Activated CD4-positive, alpha-beta T cell treated with anti-CD3 and anti-CD28 coated beads, Interleukin-2, amount 10 ng/mL, durations not matched to agents 7 days and 5 days (primary cell): ENCODE measurements around the gene RTL5. TPM values are rescaled to one million over a fixed set of nuclear protein-coding genes. Genes with fewer than 3 reads are reported as not detected.
"Not testable (repeated sequence)": the region's sequence is repeated elsewhere in the genome, so short reads cannot be mapped to it uniquely, and the experiment has no call there.

ENCODE experiments used
- CTCF ChIA-PET: fragments of 350-600 bp; sonication (Branson Sonifier 250); formaldehyde crosslinking; loops from one replicate; lab custom pipeline; 2021; ENCODE audit warnings: antibody characterized with exemption; lab: Charles Lee
- POLR2A ChIA-PET: fragments of 350-600 bp; sonication (Branson Sonifier 250); formaldehyde crosslinking; loops from one replicate; lab custom pipeline; 2021; ENCODE audit warnings: antibody characterized with exemption; lab: Charles Lee
- DNase-seq: peaks from one replicate; pipeline ENCODE4 v3.0.0-alpha.2; 2020
- H3K27ac Mint-ChIP-seq: one replicate; pipeline ENCODE4 v1.8.0; 2021; ENCODE audit warnings: mild to moderate bottlenecking, moderate library complexity, mixed read lengths
- H3K27me3 Mint-ChIP-seq: one replicate; pipeline ENCODE4 v1.8.0; 2021; ENCODE audit warnings: mixed read lengths
- H3K36me3 Mint-ChIP-seq: one replicate; pipeline ENCODE4 v1.8.0; 2021; ENCODE audit warnings: low read depth, mixed read lengths
- H3K4me1 Mint-ChIP-seq: one replicate; pipeline ENCODE4 v1.8.0; 2021; ENCODE audit warnings: mixed read lengths
- H3K4me3 Mint-ChIP-seq: one replicate; pipeline ENCODE4 v1.8.0; 2021; ENCODE audit warnings: mild to moderate bottlenecking, moderate library complexity, mixed read lengths
- H3K9me3 Mint-ChIP-seq: one replicate; pipeline ENCODE4 v1.8.0; 2021; ENCODE audit warnings: mixed read lengths
- total RNA-seq, 2 experiments: library from RNA; stranded (reverse); gene quantifications; one replicate each; pipeline ENCODE4 v1.2.3, GENCODE V29; 2021

Gene RTL5
- total RNA-seq, result under 1 TPM; 0.07 to 0.15 TPM

- H3K27me3 Mint-ChIP-seq, result peaks cover 70% of the 10 kb centered on the region
- DNase-seq, result peak; percentile 17
- ChIA-PET POLR2A (no interaction called here), CTCF (interaction anchor here (1.3 to 1.4 kb wide), 3 partner anchors 10 to 146 kb away, joined by 3 read pairs; partner anchors contain the start of gene RPS4X)
- peak within 1 kb of the TSS; percentile 13 for H3K27ac Mint-ChIP-seq
- no peaks in the 10 kb centered on the region for H3K36me3 Mint-ChIP-seq
- no peaks in the 10 kb centered on the region for H3K9me3 Mint-ChIP-seq
- H3K4me1 Mint-ChIP-seq, result peaks cover 4% of the 10 kb centered on the region
- H3K4me3 Mint-ChIP-seq, result peak within 1 kb of the TSS; percentile 38
These were observed at the start of gene RTL5 for GRCh38 chrX:72131317-72132294. RTL5 (minus strand) TSS chrX:72131915.

GRCh38 chrX:72180539-72180938 is 48.8 kb upstream of the RTL5 start:
- H3K9me3 Mint-ChIP-seq, result no peaks in the 10 kb centered on the region
- no peak overlapping the region for H3K4me3 Mint-ChIP-seq
- no peak for DNase-seq
- H3K4me1 Mint-ChIP-seq, result peaks cover 12% of the 10 kb centered on the region
- H3K36me3 Mint-ChIP-seq, result peaks cover 2% of the 10 kb centered on the region
- CTCF ChIA-PET, result interaction anchor here (1.2 to 1.5 kb wide), 2 partner anchors 65 to 96 kb away, joined by 3 to 5 read pairs; partner anchors contain the start of gene RPS4X
- POLR2A ChIA-PET, result no interaction called here
- no peak overlapping the region for H3K27ac Mint-ChIP-seq
- H3K27me3 Mint-ChIP-seq, result no peaks in the 10 kb centered on the region

GRCh38 chrX:72176981-72177380 is 45.3 kb upstream of the RTL5 start:
- Mint-ChIP-seq H3K9me3 (no peaks in the 10 kb centered on the region), H3K4me1 (peaks cover 9% of the 10 kb centered on the region), H3K4me3 (no peak overlapping the region), H3K27ac (no peak overlapping the region), H3K27me3 (no peaks in the 10 kb centered on the region), H3K36me3 (no peaks in the 10 kb centered on the region)
- CTCF ChIA-PET, result no interaction called here
- no peak for DNase-seq
- POLR2A ChIA-PET, result no interaction called here

GRCh38 chrX:72176289-72176688 is 44.6 kb upstream of the RTL5 start:
- H3K27me3 Mint-ChIP-seq, DNase-seq, H3K36me3 Mint-ChIP-seq, POLR2A ChIA-PET, H3K27ac Mint-ChIP-seq, H3K4me1 Mint-ChIP-seq, H3K4me3 Mint-ChIP-seq, CTCF ChIA-PET, H3K9me3 Mint-ChIP-seq: not testable (repeated sequence)

- H3K4me3 Mint-ChIP-seq, result peak overlapping the region; percentile 67
- H3K36me3 Mint-ChIP-seq, result no peaks in the 10 kb centered on the region
- ChIA-PET POLR2A (no interaction called here), CTCF (no interaction called here)
- peaks cover 2% of the 10 kb centered on the region for H3K27me3 Mint-ChIP-seq
- H3K4me1 Mint-ChIP-seq, result peaks cover 10% of the 10 kb centered on the region
- H3K9me3 Mint-ChIP-seq, result no peaks in the 10 kb centered on the region
- peak; percentile 60 for DNase-seq
- peak overlapping the region; percentile 91 for H3K27ac Mint-ChIP-seq
These were observed 37.5 kb upstream of the RTL5 start for GRCh38 chrX:72169008-72169728.

GRCh38 chrX:72165551-72165950 is 33.8 kb upstream of the RTL5 start:
- Mint-ChIP-seq H3K4me1 (peaks cover 10% of the 10 kb centered on the region), H3K27ac (no peak overlapping the region), H3K36me3 (no peaks in the 10 kb centered on the region), H3K9me3 (no peaks in the 10 kb centered on the region), H3K27me3 (peaks cover 2% of the 10 kb centered on the region), H3K4me3 (no peak overlapping the region)
- ChIA-PET CTCF (interaction anchor here (1.4 kb wide), 1 partner anchor 31 kb away, joined by 3 read pairs; no protein-coding TSS in a partner anchor), POLR2A (no interaction called here)
- DNase-seq, result no peak

GRCh38 chrX:72159769-72160168 is 28.1 kb upstream of the RTL5 start:
- H3K36me3 Mint-ChIP-seq, result no peaks in the 10 kb centered on the region
- no peak for DNase-seq
- ChIA-PET POLR2A (no interaction called here), CTCF (interaction anchor here (0.6 kb wide), 1 partner anchor 8 kb away, joined by 3 read pairs; no protein-coding TSS in a partner anchor)
- no peak overlapping the region for H3K27ac Mint-ChIP-seq
- no peaks in the 10 kb centered on the region for H3K4me1 Mint-ChIP-seq
- no peak overlapping the region for H3K4me3 Mint-ChIP-seq
- peaks cover 3% of the 10 kb centered on the region for H3K27me3 Mint-ChIP-seq
- H3K9me3 Mint-ChIP-seq, result no peaks in the 10 kb centered on the region

- POLR2A ChIA-PET, result no interaction called here
- no peak overlapping the region for H3K4me3 Mint-ChIP-seq
These were observed 27.1 kb upstream of the RTL5 start for GRCh38 chrX:72158773-72159172.

GRCh38 chrX:72146527-72146926 is 14.8 kb upstream of the RTL5 start:
- DNase-seq, result no peak
- H3K4me1 Mint-ChIP-seq, result peaks cover 20% of the 10 kb centered on the region
- no peak overlapping the region for H3K4me3 Mint-ChIP-seq
- ChIA-PET CTCF (interaction anchor here (0.9 to 1.1 kb wide), 2 partner anchors 11 to 20 kb away, joined by 3 read pairs; no protein-coding TSS in a partner anchor), POLR2A (no interaction called here)
- H3K9me3 Mint-ChIP-seq, result no peaks in the 10 kb centered on the region
- H3K36me3 Mint-ChIP-seq, result no peaks in the 10 kb centered on the region
- no peak overlapping the region for H3K27ac Mint-ChIP-seq
- H3K27me3 Mint-ChIP-seq, result peaks cover 33% of the 10 kb centered on the region

More at GRCh38 chrX:72158773-72159172, 27.1 kb upstream of the RTL5 start:
- no peaks in the 10 kb centered on the region for H3K36me3 Mint-ChIP-seq
- H3K27ac Mint-ChIP-seq, result no peak overlapping the region
- CTCF ChIA-PET, result no interaction called here
- no peak for DNase-seq
- H3K4me1 Mint-ChIP-seq, result no peaks in the 10 kb centered on the region
- no peaks in the 10 kb centered on the region for H3K9me3 Mint-ChIP-seq
- H3K27me3 Mint-ChIP-seq, result peaks cover 3% of the 10 kb centered on the region

GRCh38 chrX:72145181-72145580 is 13.5 kb upstream of the RTL5 start:
- CTCF ChIA-PET, result interaction anchor here (0.6 to 0.7 kb wide), 2 partner anchors 8 to 67 kb away, joined by 4 to 7 read pairs; no protein-coding TSS in a partner anchor
- POLR2A ChIA-PET, result no interaction called here

GRCh38 chrX:72143609-72143907 is 11.8 kb upstream of the RTL5 start:
- CTCF ChIA-PET, result interaction anchor here (1.4 kb wide), 1 partner anchor 10 kb away, joined by 3 read pairs; no protein-coding TSS in a partner anchor

More at GRCh38 chrX:72145181-72145580, 13.5 kb upstream of the RTL5 start:
- Mint-ChIP-seq H3K4me1 (peaks cover 30% of the 10 kb centered on the region), H3K27me3 (peaks cover 29% of the 10 kb centered on the region), H3K9me3 (no peaks in the 10 kb centered on the region), H3K36me3 (no peaks in the 10 kb centered on the region), H3K27ac (no peak overlapping the region), H3K4me3 (no peak overlapping the region)
- DNase-seq, result no peak

GRCh38 chrX:72142794-72143608 is 11.3 kb upstream of the RTL5 start:
- ChIA-PET CTCF (interaction anchor here (1.4 to 2.3 kb wide), 3 partner anchors 9 to 16 kb away, joined by 3 to 8 read pairs (median 3); no protein-coding TSS in a partner anchor), POLR2A (no interaction called here)
- H3K27me3 Mint-ChIP-seq, result peaks cover 34% of the 10 kb centered on the region

More at GRCh38 chrX:72143609-72143907, 11.8 kb upstream of the RTL5 start:
- POLR2A ChIA-PET, result no interaction called here
- no peaks in the 10 kb centered on the region for H3K9me3 Mint-ChIP-seq
- H3K4me3 Mint-ChIP-seq, result no peak overlapping the region
- H3K27me3 Mint-ChIP-seq, result peaks cover 35% of the 10 kb centered on the region
- peaks cover 30% of the 10 kb centered on the region for H3K4me1 Mint-ChIP-seq
- no peak for DNase-seq
- H3K36me3 Mint-ChIP-seq, result no peaks in the 10 kb centered on the region
- no peak overlapping the region for H3K27ac Mint-ChIP-seq

More at GRCh38 chrX:72142794-72143608, 11.3 kb upstream of the RTL5 start:
- DNase-seq, result no peak
- H3K4me1 Mint-ChIP-seq, result peaks cover 30% of the 10 kb centered on the region
- no peak overlapping the region for H3K4me3 Mint-ChIP-seq
- H3K36me3 Mint-ChIP-seq, result no peaks in the 10 kb centered on the region
- H3K9me3 Mint-ChIP-seq, result no peaks in the 10 kb centered on the region
- H3K27ac Mint-ChIP-seq, result no peak overlapping the region
